ENCODE data around the gene DDX31. TPM values are rescaled to one million over a fixed set of nuclear protein-coding genes. Genes with fewer than 3 reads are reported as not detected.

Gene DDX31
- polyA plus RNA-seq, 4 donors: 2.2 to 12.6 (median 4.9) TPM

DNA sequence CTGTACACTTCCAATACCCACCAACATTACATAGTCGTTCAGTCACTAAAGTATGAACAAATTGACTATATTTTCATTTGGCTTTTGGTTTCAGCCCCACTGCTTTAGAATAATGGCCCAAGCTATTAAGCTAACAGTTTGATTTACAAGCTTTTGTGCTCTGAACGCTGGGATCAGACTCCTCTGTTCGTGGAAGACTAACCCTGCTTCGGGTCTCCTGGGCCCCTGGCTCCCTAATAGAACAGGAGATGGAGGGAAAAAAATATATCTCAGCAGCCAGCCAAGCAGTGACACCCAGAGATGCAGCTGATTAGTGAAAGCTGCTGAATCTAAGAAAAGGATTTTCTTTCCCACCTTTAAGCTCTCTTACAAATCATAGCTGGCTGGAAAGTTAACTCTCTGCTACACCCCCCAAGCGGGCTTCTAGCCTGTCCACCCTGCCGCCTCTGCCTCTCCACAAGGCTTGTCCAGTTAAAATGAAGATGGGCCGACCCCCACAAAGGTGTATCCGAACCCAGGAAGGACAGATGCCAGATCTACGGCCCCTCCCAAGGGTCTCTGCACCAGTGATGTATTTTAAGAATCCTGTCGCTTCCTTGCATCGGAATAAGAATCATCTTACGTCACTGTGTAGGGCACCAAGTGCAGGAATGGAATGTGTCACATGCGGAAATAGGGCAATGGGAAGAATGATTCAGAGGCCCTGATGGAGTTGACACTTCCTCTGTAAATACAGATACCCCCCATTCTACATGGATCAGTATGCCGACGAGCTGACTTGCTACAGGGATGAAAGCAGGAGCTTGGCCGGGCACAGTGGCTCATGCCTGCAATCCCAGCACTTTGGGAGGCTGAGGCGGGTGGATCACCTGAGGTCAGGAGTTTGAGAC lies 120.8 kb downstream of the DDX31 start:
- peaks cover 0 to 20% (median 0%) of the 10 kb centered on the region in 3 donors for H3K4me1 ChIP-seq (ENCODE audit: control insufficient read depth in 3 of 3, insufficient read depth in 2 of 3, low read depth in 1 of 3, low read length in 2 of 3)
- H3K9me3 ChIP-seq (ENCODE audit: control insufficient read depth in 2 of 2, insufficient read depth in 1 of 2, low read depth in 1 of 2, low read length in 1 of 2): no peaks in the 10 kb centered on the region
- FAIRE-seq (no peak), DNase-seq (no peak)
- no peak overlapping the region for H3K27ac ChIP-seq (ENCODE audit: low read depth in 1 of 3, low read length in 2 of 3)
- WGBS, 3 donors: 67 to 75% (median 71%) methylated on average over 17 of the region's 17 CpGs
- H3K36me3 ChIP-seq (ENCODE audit: control insufficient read depth in 3 of 3, insufficient read depth in 2 of 3, low read depth in 1 of 3, low read length in 3 of 3): no peaks in the 10 kb centered on the region
- no peak overlapping the region for H3K4me3 ChIP-seq (ENCODE audit: low read depth in 1 of 3, low read length in 3 of 3)
- peaks cover 0 to 22% (median 2%) of the 10 kb centered on the region in 3 donors for H3K27me3 ChIP-seq (ENCODE audit: control insufficient read depth in 3 of 3, insufficient read depth in 3 of 3, low read length in 3 of 3)

DNA sequence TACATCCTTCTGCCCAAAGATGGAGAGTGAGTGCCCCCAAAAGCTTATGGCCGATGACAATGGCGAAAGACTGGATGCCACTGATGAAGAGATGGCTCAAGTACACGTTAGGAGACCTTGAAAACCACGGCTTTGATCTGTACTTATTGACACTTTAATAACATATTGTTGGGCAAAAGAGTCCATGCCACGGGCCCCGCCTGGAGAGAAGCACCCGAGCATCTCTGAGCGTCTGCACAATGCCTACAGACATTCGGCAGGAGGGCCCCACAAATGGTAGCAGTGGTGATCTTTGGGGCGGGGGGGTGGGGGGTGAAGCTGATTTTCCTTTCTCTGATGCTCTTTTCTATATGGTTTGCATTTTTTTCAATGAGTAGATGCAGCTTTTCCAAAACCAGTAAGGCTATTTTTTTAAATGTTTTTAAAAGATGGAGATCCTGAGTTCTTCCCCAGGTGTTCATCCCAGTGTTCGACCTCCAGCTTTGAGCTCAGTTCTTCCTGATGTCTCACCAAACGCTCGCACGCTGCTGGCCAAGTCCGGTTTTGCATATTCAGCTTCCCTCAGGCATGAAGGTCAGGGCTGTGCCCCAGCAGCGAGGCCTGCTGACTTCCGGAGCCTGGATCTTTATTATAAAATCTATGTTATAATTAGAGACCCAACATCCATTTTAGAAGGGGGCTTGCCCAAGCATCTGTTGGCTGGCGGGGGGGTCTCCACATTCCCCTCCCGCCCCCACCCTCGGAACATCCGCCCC lies 121.6 kb downstream of the DDX31 start:
- Histone ChIP-seq H3K4me1 (ENCODE audit: control insufficient read depth in 3 of 3, insufficient read depth in 2 of 3, low read depth in 1 of 3, low read length in 2 of 3) (peaks cover 0 to 20% (median 0%) of the 10 kb centered on the region in 3 donors), H3K27me3 (ENCODE audit: control insufficient read depth in 3 of 3, insufficient read depth in 3 of 3, low read length in 3 of 3) (peaks cover 0 to 31% (median 2%) of the 10 kb centered on the region in 3 donors), H3K4me3 (ENCODE audit: low read depth in 1 of 3, low read length in 3 of 3) (no peak overlapping the region), H3K9me3 (ENCODE audit: control insufficient read depth in 2 of 2, insufficient read depth in 1 of 2, low read depth in 1 of 2, low read length in 1 of 2) (no peaks in the 10 kb centered on the region), H3K36me3 (ENCODE audit: control insufficient read depth in 3 of 3, insufficient read depth in 2 of 3, low read depth in 1 of 3, low read length in 3 of 3) (no peaks in the 10 kb centered on the region), H3K27ac (ENCODE audit: low read depth in 1 of 3, low read length in 2 of 3) (no peak overlapping the region)
- no peak for DNase-seq
- no peak for FAIRE-seq
- 74 to 76% (median 75%) methylated on average over 21 of the region's 21 CpGs for WGBS, 3 donors

DNA sequence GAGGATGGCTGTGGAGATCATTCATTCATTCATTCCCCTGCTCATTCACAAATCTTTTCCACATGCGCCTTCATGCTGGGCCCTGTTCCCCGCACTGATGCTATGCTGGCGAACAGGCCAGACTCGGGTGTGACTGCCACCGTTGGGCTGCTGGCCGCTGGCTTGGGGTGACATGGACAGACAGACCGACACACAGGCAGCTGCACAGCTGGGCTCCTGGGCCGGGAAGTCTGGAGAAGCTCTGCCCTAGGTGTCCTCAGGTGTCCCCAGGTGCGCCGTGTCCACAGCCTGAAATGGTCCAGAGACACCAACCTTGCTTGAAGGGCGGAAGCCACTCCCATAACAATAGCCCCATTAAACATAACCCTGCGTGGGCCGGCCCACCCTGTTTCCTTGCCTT lies 122.3 kb downstream of the DDX31 start:
- no peak for DNase-seq
- Histone ChIP-seq H3K27ac (ENCODE audit: low read depth in 1 of 3, low read length in 2 of 3) (no peak overlapping the region), H3K4me1 (ENCODE audit: control insufficient read depth in 3 of 3, insufficient read depth in 2 of 3, low read depth in 1 of 3, low read length in 2 of 3) (peaks cover 0 to 20% (median 0%) of the 10 kb centered on the region in 3 donors), H3K27me3 (ENCODE audit: control insufficient read depth in 3 of 3, insufficient read depth in 3 of 3, low read length in 3 of 3) (peaks cover 0 to 33% (median 2%) of the 10 kb centered on the region in 3 donors), H3K36me3 (ENCODE audit: control insufficient read depth in 3 of 3, insufficient read depth in 2 of 3, low read depth in 1 of 3, low read length in 3 of 3) (no peaks in the 10 kb centered on the region), H3K4me3 (ENCODE audit: low read depth in 1 of 3, low read length in 3 of 3) (no peak overlapping the region), H3K9me3 (ENCODE audit: control insufficient read depth in 2 of 2, insufficient read depth in 1 of 2, low read depth in 1 of 2, low read length in 1 of 2) (no peaks in the 10 kb centered on the region)
- WGBS, 3 donors: 81 to 86% (median 83%) methylated on average over 13 of the region's 13 CpGs
- FAIRE-seq: no peak

DNA sequence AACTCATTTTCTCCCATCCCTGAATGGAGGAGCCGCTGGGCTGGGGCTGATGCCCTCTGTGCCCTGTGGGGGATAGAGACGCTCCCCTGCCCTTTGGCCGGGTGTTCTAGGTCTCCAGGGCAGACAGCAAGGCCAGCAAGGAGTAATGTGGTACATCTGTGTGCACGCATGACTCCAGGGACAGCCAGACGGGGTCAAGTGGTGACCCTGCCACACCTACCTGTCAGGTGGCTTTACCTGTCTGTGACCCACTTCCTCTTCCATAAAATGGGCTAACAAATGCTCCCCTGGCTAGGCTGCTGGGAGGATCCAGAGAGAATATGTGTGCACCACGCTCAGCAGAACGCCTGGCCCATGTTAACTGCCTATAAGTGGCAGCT lies 122.7 kb downstream of the DDX31 start:
- WGBS, 3 donors: 32 to 66% (median 46%) methylated on average over 7 of the region's 7 CpGs
- no peaks in the 10 kb centered on the region for H3K9me3 ChIP-seq (ENCODE audit: control insufficient read depth in 2 of 2, insufficient read depth in 1 of 2, low read depth in 1 of 2, low read length in 1 of 2)
- peaks cover 0 to 18% (median 0%) of the 10 kb centered on the region in 3 donors for H3K4me1 ChIP-seq (ENCODE audit: control insufficient read depth in 3 of 3, insufficient read depth in 2 of 3, low read depth in 1 of 3, low read length in 2 of 3)
- no peak overlapping the region for H3K4me3 ChIP-seq (ENCODE audit: low read depth in 1 of 3, low read length in 3 of 3)
- no peak overlapping the region for H3K27ac ChIP-seq (ENCODE audit: low read depth in 1 of 3, low read length in 2 of 3)
- H3K27me3 ChIP-seq (ENCODE audit: control insufficient read depth in 3 of 3, insufficient read depth in 3 of 3, low read length in 3 of 3): peaks cover 0 to 35% (median 2%) of the 10 kb centered on the region in 3 donors
- H3K36me3 ChIP-seq (ENCODE audit: control insufficient read depth in 3 of 3, insufficient read depth in 2 of 3, low read depth in 1 of 3, low read length in 3 of 3): no peaks in the 10 kb centered on the region
- FAIRE-seq (no peak), DNase-seq (peak in 1 of 2 donors; percentile 37)

DNA sequence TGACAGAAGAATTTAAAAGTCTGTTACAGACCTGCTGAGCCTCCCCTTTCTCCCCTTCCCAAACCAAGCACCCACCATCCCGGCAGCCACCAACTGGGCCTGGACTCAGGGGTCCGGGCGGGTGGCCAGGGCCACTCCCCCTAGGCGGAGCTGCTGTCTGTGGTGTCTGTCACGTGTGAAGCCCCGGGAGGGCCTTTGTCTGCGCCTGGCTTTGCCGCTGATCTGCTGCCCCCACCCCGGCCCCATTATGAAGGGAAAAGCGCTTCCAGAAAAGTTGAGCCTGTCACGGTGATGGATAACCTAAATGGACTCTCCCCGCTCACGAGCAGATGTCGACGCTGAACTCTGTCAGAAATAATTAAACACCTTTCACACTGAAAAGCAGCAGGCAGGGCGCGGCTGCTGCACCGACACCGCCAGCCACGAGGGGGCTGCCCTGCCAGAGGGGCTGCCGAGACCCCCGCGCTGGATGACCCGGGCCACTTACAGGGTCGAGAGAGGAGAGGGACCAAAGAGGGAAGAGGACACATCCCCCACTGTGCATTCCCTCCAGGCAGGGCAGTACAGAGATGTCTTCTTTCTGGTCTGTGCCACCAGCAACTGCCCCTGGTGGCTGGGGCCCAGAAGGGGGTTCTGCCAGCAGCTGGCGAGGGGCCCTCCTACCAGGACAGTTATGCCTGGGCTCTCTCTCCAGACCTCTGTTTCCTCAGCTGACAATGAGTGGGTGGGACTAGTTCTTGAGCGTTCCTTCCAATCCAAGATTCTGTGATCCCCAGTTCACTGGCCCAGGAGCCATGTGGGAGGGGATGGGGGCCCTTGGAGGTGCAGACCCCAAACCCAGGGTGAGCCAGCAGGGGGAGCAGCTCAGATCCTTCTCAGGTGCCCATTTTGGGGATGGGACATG lies 123.4 kb downstream of the DDX31 start:
- 2 to 5% (median 4%) methylated on average over 24 to 27 of the region's 27 CpGs for WGBS, 3 donors

DNA sequence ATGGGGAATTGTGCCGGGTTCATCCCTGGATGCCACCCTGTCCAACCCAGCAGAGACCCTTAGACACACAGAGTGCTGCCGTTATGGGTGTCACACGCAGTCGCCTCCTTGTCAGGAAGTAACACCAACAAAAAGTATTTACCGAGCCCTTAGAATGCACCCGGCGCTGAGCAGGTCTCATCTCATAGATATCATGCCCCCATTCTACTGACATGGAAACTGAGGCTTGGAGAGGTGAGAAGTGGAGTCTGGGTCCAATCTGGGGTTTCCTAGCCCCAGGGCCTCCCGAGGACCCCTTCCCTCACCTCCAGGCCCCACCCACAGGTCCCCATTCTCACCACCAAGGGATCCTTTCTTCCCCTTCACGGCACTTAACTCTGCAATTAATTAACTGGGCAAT lies 124.2 kb downstream of the DDX31 start:
- Histone ChIP-seq H3K27ac (ENCODE audit: low read depth in 1 of 3, low read length in 2 of 3) (no peak overlapping the region), H3K4me1 (ENCODE audit: control insufficient read depth in 3 of 3, insufficient read depth in 2 of 3, low read depth in 1 of 3, low read length in 2 of 3) (peaks cover 0 to 15% (median 0%) of the 10 kb centered on the region in 3 donors), H3K27me3 (ENCODE audit: control insufficient read depth in 3 of 3, insufficient read depth in 3 of 3, low read length in 3 of 3) (peaks cover 0 to 35% (median 2%) of the 10 kb centered on the region in 3 donors), H3K4me3 (ENCODE audit: low read depth in 1 of 3, low read length in 3 of 3) (no peak overlapping the region), H3K9me3 (ENCODE audit: control insufficient read depth in 2 of 2, insufficient read depth in 1 of 2, low read depth in 1 of 2, low read length in 1 of 2) (no peaks in the 10 kb centered on the region), H3K36me3 (ENCODE audit: control insufficient read depth in 3 of 3, insufficient read depth in 2 of 3, low read depth in 1 of 3, low read length in 3 of 3) (no peaks in the 10 kb centered on the region)
- 69 to 83% (median 79%) methylated on average over 9 of the region's 9 CpGs for WGBS, 3 donors
- DNase-seq (no peak), FAIRE-seq (no peak)

More for the DNA sequence above, 123.4 kb downstream of the DDX31 start:
- Histone ChIP-seq H3K4me3 (ENCODE audit: low read depth in 1 of 3, low read length in 3 of 3) (peak overlapping the region in 1 of 3 donors; percentile 6), H3K27ac (ENCODE audit: low read depth in 1 of 3, low read length in 2 of 3) (no peak overlapping the region), H3K36me3 (ENCODE audit: control insufficient read depth in 3 of 3, insufficient read depth in 2 of 3, low read depth in 1 of 3, low read length in 3 of 3) (no peaks in the 10 kb centered on the region), H3K27me3 (ENCODE audit: control insufficient read depth in 3 of 3, insufficient read depth in 3 of 3, low read length in 3 of 3) (peaks cover 0 to 35% (median 2%) of the 10 kb centered on the region in 3 donors), H3K9me3 (ENCODE audit: control insufficient read depth in 2 of 2, insufficient read depth in 1 of 2, low read depth in 1 of 2, low read length in 1 of 2) (no peaks in the 10 kb centered on the region), H3K4me1 (ENCODE audit: control insufficient read depth in 3 of 3, insufficient read depth in 2 of 3, low read depth in 1 of 3, low read length in 2 of 3) (peaks cover 0 to 15% (median 0%) of the 10 kb centered on the region in 3 donors)
- FAIRE-seq: no peak
- DNase-seq: peak in 1 of 2 donors; percentile 43

DNA sequence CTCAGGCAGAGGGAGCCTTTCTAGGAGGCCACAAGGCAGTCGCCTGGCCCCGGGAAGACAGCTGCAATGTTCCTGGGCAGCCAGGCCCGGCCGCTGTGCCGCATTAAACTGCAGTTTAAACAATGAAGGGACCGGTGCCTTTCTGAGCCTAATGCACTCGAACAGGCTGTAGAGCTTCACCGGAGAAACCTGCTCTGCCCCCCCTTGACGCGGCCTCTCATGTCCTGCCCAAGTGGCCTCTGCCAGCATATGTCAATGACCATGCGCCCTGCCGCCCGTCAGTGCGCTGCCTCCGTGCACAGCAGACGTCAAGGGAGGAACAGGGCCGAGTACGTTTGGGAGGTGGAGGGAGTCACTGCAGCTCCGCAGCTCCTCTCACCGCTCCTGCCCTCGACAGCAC lies 125.8 kb downstream of the DDX31 start:
- H3K9me3 ChIP-seq (ENCODE audit: control insufficient read depth in 2 of 2, insufficient read depth in 1 of 2, low read depth in 1 of 2, low read length in 1 of 2): no peaks in the 10 kb centered on the region
- no peak for DNase-seq

More for the DNA sequence above, 125.8 kb downstream of the DDX31 start:
- peaks cover 0 to 35% (median 3%) of the 10 kb centered on the region in 3 donors for H3K27me3 ChIP-seq (ENCODE audit: control insufficient read depth in 3 of 3, insufficient read depth in 3 of 3, low read length in 3 of 3)
- H3K36me3 ChIP-seq (ENCODE audit: control insufficient read depth in 3 of 3, insufficient read depth in 2 of 3, low read depth in 1 of 3, low read length in 3 of 3): no peaks in the 10 kb centered on the region
- WGBS, 3 donors: 63 to 80% (median 75%) methylated on average over 21 of the region's 21 CpGs
- no peak overlapping the region for H3K27ac ChIP-seq (ENCODE audit: low read depth in 1 of 3, low read length in 2 of 3)
- peaks cover 0 to 18% (median 0%) of the 10 kb centered on the region in 3 donors for H3K4me1 ChIP-seq (ENCODE audit: control insufficient read depth in 3 of 3, insufficient read depth in 2 of 3, low read depth in 1 of 3, low read length in 2 of 3)
- FAIRE-seq: no peak
- H3K4me3 ChIP-seq (ENCODE audit: low read depth in 1 of 3, low read length in 3 of 3): no peak overlapping the region
